ENCODE results near the gene GSX2.
"Not testable (repeated sequence)": the region's sequence is repeated elsewhere in the genome, so short reads cannot be mapped to it uniquely, and the experiment has no call there.

GSX2 gene

DNA sequence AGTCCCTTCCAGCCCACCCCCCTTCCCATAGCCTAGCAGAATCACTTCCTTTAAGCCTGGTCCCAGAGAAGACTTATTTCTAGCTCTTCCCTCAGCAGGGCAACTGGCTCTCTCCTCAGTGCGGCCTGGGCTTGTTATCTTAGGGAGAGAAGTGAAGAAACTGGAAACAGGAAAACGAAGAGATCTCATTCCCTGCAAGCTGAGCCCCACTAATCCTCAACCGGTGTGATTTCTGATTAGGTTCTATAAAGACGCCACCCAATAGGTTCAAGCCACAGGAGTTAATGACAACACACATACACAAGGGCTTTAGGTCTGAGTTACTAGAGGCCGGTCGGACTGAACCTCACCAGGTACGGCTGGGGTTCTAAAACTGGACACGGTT is 3.2 kb downstream of the GSX2 start:
- DNase-seq (ENCODE audit: low read depth) = no peak

DNA sequence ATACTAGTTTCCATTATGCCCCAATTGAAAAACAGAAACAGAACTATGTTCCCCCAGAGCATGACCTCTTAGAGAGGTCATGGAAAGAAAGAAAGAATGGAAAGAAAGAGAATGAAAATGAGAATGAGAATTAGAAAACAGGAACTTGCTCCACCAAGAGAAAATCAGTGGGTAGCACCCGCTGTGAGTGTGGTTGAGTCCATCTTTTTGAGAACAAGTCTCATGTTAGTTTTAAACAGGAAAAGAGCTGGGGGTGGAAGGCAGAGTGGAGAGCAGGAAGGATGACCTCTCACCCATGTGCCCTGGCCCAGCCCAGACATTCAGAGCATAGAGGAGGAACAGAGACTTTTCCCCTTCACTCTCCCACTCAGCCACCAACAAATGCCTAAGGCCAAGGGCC is 4.9 kb downstream of the GSX2 start:
- DNase-seq (ENCODE audit: low read depth) = no peak

DNA sequence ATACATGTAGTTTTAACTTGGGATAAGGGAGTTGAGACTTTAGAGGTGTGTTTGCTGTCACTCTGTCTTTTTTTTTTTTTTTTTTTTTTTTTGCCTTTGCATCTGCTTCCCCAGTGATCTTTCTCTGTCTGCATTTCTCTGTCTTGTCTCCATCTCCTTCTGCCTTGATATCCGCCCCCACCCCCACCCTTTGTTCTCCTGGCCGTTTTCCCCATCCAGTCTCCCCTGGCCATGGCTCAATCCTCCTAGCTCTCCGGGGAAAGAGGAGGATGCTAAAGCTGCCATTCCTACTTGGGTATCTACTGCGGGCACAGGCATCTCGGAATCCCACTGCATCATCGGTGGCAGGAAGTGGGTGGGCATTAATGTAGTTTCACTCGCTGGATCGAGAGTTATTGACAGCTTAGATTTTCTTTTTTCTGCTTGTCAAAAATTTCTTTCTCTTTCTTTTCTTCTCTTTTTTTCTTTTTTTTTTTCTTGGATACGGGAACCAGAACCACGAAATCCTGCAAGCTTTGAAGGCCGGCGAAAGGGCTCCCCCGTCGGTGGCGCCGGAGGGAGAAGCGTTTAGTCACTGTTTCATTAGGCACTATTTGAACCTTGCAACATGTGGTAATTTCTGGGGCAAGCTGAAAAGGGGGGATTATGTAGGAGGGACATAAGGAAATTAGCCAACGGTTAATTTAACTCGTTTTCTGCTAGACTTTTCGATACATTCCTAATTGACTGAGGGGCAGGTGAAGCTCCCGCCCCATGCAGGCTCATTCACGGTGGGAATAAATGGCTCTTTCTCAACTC is 8.2 kb downstream of the GSX2 start:
- DNase-seq (ENCODE audit: low read depth) = no peak

DNA sequence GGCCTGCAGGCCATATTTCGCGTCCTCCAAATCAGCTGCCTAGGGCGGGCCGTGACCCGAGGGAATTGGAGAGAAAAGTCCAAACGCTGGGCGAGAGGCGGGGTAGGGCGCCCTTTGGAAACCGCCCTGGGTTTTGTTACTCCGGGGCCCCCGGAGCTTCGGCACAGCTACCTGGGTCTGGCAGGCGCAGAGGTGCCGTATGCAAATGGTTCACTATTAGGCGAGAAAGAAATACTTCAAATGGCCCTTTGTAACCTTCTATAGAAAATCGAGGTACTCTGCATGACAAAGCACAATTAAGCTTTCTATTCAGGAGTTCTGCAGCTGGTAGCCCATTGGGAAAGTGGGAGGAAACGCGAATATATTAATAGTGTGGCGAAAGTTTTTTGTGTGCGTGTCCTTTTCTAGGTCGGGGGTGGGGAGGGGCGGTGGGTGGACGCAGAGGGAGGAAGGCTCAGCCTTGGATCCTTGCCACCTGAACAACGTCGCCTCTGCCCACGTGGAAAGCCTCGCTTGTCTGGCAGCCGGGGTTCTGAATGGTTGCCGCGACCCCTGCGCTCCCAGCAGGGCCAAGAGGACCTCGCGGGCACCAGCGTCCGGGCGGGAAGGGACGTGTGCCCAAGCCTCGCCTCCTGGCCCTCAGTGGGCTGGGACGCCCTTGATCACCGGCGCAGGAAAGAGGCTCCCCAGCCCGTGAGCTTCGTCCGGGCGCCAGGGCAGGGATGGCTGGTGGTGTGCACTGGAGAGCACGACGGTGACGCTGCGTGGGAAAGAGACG is 9.5 kb downstream of the GSX2 start:
- no peak for DNase-seq (ENCODE audit: low read depth)

DNA sequence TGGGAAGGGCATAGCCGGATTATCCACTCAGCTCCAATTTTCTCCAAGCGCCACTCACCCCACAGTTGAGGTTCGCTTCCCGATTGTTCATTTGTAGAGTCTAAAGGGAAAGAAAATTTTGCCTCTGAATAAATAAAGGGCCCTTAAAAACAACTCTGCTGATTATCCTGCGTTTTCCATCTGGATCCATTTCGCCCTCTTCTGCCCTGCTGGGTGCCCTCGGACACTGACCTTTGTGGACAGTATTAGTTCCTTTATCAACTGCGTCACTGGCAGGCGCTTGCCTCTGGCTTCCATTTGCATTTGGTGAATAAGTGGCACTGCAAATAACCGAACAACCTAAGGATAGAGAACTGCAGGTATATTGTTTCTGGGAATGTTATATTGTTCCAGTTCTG is 10.1 kb downstream of the GSX2 start:
- DNase-seq (ENCODE audit: low read depth) = no peak

DNA sequence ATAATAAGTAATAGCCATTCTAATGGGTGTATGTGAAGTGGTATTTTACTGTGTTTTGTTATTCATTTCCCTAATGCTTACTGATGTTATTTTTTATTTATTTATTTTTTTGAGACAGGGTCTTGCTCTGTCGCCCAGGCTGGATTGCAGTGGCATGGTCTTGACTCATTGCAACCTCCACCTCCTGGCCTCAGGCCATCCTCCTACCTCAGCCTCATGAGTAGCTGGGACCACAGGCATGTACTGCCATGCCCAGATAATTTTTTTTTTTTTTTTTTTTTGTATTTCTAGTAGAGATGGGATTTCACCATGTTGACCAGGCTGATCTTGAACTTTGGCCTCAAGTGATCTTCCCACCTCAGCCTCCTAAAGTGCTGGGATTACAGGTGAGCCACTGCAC is 13.2 kb downstream of the GSX2 start:
- not testable (repeated sequence) for DNase-seq (ENCODE audit: low read depth)

DNA sequence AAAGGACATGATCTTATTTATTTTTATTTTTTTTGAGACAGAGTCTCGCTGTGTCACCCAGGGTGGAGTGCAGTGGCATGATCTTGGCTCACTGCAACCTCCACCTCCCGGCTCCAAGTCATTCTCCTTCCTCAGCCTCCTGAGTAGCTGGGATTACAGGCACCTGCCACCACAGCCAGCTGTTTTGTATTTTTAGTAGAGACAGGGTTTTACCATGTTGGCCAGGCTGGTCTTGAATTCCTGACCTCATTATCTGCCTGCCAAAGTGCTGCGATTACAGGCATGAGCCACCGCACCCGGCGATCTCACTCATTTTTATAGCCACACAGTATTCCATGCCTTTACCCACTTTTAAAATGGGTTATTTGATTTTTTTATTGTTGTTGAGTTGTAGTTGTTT is 16.3 kb downstream of the GSX2 start:
- not testable (repeated sequence) for DNase-seq (ENCODE audit: low read depth)

DNA sequence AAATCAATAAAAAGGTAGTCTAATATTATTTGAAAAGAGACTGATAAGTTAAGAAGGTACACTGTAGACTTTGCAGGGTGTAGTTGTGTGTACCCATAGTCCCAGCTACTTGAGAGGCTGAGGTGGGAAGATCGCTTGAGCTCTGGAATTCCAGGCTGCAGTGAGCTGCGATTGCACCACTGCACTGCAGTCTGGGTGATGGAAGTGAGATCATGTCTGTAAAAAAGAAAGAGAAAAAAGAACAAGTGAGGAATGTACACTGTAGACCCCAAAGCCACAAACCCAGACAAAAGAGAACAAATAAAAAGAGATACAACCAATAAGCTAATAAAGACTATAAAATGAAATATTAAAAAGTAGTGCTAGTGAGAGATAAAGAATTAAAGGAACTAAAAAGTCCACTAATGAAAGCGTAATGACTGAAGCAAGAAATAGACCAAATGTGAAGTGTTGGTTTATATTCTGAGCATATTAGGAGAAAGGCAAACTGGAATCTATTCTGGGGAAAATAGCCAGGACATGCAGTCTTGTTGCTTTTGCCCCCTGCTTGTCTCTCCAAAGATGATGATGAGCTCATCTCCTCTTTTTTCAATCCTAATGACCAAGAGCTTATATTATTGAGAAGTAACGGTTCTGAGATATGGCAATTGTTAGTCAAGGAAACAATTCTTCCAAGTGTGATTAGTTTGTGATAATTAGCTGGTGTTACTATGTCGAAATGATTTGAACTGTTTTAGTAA is 19.1 kb downstream of the GSX2 start:
- DNase-seq (ENCODE audit: low read depth) = no peak

DNA sequence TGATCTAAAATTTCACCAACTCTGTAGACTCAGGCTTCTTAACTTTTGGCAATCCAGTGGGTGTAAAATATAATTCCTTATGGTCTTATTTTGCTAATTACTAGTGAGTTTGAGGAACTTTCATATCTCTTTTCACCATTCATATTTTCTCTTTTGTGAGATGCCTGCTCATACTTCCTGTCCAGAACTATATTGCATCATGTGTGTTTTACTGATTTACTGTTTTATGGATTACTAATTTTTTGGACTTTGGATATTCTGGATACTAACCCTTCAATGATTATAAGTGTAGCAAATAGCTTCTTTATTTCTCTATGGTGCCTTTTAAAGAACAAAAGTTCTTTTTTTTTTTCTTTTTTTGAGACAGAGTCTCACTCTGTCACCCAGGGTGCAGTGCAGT is 20.6 kb downstream of the GSX2 start:
- DNase-seq (ENCODE audit: low read depth) = no peak

DNA sequence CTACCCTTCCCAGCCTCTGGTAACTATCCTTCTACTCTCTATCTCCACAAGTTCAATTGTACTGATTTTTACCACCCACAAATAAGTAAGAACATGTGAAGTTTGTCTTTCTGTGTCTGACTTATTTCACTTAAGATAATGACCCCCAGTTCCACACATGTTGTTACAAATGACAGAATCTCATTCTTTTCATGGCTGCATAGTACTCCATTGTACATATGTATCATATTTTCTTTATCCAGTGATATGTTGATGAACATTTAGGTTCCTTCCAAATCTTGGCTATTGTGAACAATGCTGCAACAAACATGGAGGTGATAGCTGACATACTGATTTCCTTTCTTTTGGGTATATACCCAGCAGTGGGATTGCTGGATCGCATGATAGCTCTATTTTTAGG is 27.7 kb downstream of the GSX2 start:
- DNase-seq (ENCODE audit: low read depth) = no peak

DNA sequence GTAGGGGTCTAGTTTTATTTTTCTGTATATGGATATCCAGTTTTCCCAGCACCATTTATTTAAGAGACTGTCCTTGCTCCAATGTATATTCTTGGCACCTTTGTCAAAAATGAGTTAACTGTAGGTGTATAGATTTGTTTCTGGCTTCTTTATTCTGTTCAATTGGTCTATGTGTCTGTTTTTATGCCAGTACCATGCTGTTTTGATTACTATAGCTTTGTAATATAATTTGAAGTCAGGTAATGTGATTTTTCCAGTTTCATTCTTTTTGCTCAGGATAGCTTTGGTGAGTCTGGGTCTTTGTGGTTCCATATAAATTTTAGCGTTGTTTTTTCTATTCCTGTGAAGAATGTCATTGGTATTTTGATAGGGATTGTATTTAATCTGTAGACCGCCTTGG is 28.7 kb downstream of the GSX2 start:
- not testable (repeated sequence) for DNase-seq (ENCODE audit: low read depth)

DNA sequence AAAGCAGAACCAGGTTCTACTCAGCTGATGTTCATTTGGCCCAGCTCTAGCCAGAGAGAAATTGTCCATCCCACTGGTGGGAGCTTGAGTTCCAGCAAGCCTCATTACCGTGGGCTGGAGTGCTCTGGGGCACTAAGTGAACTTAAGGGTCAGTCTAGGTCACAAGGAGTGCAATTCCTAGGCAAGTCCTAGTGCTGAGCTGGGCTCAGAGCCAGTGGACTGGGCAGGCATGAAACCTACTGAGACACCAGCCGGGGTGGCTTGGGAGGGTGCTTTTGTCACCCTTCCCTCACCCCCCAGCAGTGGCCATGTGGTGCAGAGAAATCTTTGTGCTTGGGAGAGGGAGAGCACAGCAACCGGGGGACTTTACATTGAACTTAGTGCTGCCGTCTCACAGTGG is 39.4 kb downstream of the GSX2 start:
- DNase-seq (ENCODE audit: low read depth) = no peak

DNA sequence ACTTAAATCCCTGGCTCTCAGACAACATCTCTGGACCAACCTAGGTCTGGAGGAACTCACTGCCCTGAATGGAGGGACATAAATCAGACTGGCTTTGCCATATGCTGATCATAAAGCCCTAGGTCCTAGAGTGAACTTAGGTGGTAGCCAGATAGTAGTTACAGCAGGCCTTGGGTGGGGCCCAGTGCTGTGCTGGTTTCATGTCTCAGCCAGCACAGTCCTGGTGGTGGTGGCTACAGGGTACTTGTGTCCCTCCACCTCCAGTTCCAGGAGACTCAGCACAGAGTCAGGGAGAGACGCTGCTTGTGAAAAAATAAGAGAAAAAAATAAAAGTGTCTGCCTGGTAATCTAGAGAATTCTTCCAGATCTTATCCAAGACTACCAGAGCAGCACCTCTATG is 40.3 kb downstream of the GSX2 start:
- no peak for DNase-seq (ENCODE audit: low read depth)

DNA sequence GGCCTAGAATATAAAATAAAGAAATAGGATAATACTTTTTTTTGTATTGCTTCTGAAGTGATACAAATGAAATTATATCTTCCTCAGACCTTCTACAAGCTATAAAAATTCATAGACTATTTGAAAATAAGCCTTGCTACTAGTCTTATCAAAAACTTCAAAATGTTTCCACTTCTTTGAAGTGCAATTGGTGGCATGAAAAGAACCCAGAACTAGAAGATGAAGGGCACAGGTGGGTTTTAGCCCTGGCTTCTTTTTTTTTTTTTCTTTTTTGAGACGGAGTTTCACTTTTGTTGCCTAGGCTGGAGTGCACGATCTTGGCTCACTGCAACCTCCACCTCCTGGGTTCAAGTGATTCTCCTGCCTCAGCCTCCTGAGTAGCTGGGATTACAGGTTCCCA is 44.2 kb downstream of the GSX2 start:
- no peak for DNase-seq (ENCODE audit: low read depth)

DNA sequence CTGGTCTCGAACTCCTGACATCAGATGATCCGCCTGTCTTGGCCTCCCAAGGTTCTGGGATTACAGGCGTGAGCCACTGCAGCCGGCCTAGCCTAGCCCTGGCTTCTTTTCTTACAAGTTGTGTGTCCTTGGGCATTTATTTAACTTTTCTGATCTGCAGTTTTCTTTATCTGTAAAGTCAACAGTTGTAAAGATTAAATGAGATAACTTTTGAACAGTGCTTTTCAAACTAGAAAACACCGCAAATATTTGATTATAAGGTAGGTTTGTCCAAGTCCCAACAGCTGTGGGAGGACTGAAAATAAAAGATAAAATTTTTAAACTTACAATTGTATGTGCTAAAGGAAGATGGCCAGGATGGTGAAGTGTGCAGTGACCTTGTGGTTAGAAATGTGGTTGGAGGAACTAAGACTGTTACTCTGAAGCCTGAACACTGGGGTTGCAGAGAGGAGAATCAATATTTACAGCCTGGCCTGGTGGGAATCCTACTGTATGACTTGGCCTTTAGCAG is 44.8 kb downstream of the GSX2 start:
- no peak for DNase-seq (ENCODE audit: low read depth)

DNA sequence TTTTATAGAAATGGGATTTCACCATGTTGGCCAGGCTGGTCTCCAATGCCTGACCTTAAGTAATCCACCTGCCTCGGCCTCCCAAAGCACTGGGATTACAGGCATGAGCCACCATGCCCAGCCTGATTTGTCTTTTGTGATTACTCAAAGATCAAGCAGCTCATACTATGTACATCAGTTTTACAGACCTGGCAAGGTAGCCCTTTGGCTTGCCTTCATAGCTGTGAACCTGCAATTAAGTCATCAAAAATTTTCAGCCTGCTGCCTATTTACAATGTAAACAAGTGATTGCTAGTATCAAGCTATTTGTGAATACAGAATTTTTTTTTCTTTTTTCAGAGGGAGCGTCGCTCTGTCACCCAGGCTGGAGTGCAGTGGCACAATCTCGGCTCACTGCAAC is 46.2 kb downstream of the GSX2 start:
- no peak for DNase-seq (ENCODE audit: low read depth)

DNA sequence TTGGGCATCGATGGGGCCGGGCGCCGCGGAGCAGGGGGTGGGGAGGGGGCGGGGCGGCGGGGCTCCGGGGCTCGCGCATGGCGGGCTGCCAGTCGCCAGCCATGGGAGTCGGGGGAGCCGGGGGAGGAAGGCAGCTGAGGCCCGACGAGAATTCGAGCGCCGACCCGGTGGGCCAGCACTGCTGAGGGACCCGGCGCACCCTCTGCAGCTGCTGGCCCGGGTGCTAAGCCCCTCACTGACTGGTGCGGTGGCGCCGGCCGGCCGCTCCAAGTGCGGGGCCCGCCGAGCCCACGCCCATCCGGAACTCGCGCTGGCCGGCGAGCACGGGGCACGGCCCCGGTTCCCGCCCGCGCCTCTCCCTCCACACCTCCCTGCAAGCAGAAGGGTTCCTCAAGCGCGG is 49.4 kb downstream of the GSX2 start:
- DNase-seq (ENCODE audit: low read depth) = no peak

All from HS-27A (cell line).